A673 (cell line): ENCODE measurements around the gene UBE2D2. TPM values are rescaled to one million over a fixed set of nuclear protein-coding genes. Genes with fewer than 3 reads are reported as not detected.

Experiments used
- BruUV-seq: library from RNA; stranded (reverse); fragments of 400-500 nt; replicated peaks from 2 replicates; lab custom pipeline; 2021; lab: Mats Ljungman, UMichigan
- CTCF ChIA-PET: fragments of 300-600 bp; sonication (Branson Sonifier 250); formaldehyde crosslinking; loops from one replicate; lab custom pipeline; 2022; ENCODE audit warnings: antibody characterized with exemption; lab: Charles Lee
- POLR2A ChIA-PET: fragments of 300-600 bp; sonication (Branson Sonifier 250); formaldehyde crosslinking; loops from one replicate; lab custom pipeline; 2022; ENCODE audit warnings: antibody characterized with exemption; ENCODE audit not compliant: low non-redundant PET; lab: Charles Lee
- DNase-seq: peaks from one replicate; pipeline ENCODE4 v3.0.0-alpha.2; 2015; ENCODE audit warnings: low spot score
- H3K27ac ChIP-seq: fragments of 200-600 bp; sonication (generic); 2 replicates; pipeline ENCODE4 v1.5.1; 2016; ENCODE audit warnings: mixed run types, low read depth, mild to moderate bottlenecking, mixed read lengths, antibody characterized with exemption, low read length; ENCODE audit not compliant: poor library complexity, severe bottlenecking
- H3K27me3 ChIP-seq: fragments of 200-600 bp; sonication (generic); replicated peaks from 2 replicates; pipeline ENCODE4 v1.6.1; 2017; ENCODE audit warnings: mixed run types, low read depth, mild to moderate bottlenecking, mixed read lengths, antibody characterized with exemption, low read length; ENCODE audit not compliant: insufficient read depth, poor library complexity
- H3K36me3 ChIP-seq: fragments of 200-600 bp; sonication (generic); 2 replicates; pipeline ENCODE4 v1.6.1; 2016; ENCODE audit warnings: mixed run types, mild to moderate bottlenecking, mixed read lengths, antibody characterized with exemption, low read length; ENCODE audit not compliant: insufficient read depth, poor library complexity, severe bottlenecking
- H3K4me1 ChIP-seq: fragments of 200-600 bp; sonication (generic); 2 replicates; pipeline ENCODE4 v1.6.1; 2017; ENCODE audit warnings: mixed run types, mild to moderate bottlenecking, mixed read lengths, antibody characterized with exemption, low read length; ENCODE audit not compliant: insufficient read depth, poor library complexity, severe bottlenecking
- H3K4me3 ChIP-seq: fragments of 200-600 bp; sonication (generic); 2 replicates; pipeline ENCODE4 v1.5.1; 2016; ENCODE audit warnings: low read depth, mixed run types, mild to moderate bottlenecking, mixed read lengths, low read length; ENCODE audit not compliant: poor library complexity, severe bottlenecking
- H3K9me3 ChIP-seq: fragments of 200-600 bp; sonication (generic); 2 replicates; pipeline ENCODE4 v1.6.1; 2016; ENCODE audit warnings: mixed run types, low read depth, mild to moderate bottlenecking, mixed read lengths, antibody characterized with exemption, low read length; ENCODE audit not compliant: poor library complexity, severe bottlenecking
- EZH2 ChIP-seq: fragments of 200-600 bp; sonication (generic); IDR thresholded peaks from 2 replicates; pipeline ENCODE4 v1.6.1; 2017; ENCODE audit warnings: borderline replicate concordance, low read depth, mild to moderate bottlenecking, mixed read lengths, antibody characterized with exemption, low read length; ENCODE audit not compliant: poor library complexity, severe bottlenecking
- intact Hi-C: fragments of 100-400 bp; cut with micrococcal nuclease; formaldehyde crosslinking; loops from one replicate; pipeline ENCODE4 v1.10.0; 2022; ENCODE audit not compliant: unreplicated experiment
- total RNA-seq: library from RNA; stranded (reverse); gene quantifications from 2 replicates; pipeline ENCODE4 v1.2.3, GENCODE V29; 2021
- TF ChIP-seq, protein P1 (sequence below): fragments of 300-800, 200-600 bp; sonication (generic); conservative IDR thresholded peaks from 2 replicates; pipeline ENCODE4 v1.5.1; 2017; ENCODE audit warnings: low read depth, mild to moderate bottlenecking, antibody characterized with exemption, low read length, moderate library complexity, mixed read lengths

UBE2D2 gene
- total RNA-seq, 1 experiment from 2014 or later = 186 TPM

DNA sequence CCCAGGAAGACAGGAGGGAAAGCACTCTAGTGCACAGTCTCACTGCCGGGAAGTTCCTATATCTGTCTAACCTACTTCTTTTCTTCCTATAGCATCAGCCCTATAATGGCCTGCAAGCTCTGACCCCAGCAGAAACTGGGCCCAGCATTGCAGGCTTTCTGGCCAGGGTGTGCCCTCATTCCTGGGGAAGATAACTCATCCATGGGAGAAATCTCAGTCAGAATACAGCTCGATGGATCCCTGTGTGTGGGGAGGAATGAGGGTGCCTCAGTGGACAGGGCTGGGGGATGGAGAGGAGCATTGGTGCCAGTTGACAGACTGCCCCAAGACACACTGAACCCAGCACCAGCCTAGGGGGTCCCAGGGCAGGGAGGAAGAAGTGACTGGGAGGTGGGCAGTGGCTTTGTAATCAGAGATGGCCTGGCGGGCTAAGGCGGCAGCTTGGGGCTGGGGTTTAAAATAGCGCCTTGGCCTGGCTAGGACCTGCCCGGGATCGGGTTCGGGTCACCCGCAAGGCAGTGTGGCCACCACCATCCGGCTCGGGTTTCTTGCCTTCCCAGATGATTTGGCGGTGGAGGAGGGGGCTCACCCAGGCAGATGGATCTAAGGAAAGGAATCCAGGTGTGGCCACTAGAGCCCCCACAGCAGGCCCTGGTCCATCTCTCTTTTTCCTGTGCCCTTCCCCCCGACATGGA, 79.4 kb downstream of the UBE2D2 start:
- H3K27ac ChIP-seq = no peak overlapping the region

GRCh38 chr5:139641116-139642080, 80.3 kb downstream of the UBE2D2 start:
- POLR2A ChIA-PET = no interaction called here
- H3K27ac ChIP-seq = no peak overlapping the region

More for the DNA sequence above, 79.4 kb downstream of the UBE2D2 start:
- H3K36me3 ChIP-seq = no peaks in the 10 kb centered on the region
- TF ChIP-seq, protein P1, sequence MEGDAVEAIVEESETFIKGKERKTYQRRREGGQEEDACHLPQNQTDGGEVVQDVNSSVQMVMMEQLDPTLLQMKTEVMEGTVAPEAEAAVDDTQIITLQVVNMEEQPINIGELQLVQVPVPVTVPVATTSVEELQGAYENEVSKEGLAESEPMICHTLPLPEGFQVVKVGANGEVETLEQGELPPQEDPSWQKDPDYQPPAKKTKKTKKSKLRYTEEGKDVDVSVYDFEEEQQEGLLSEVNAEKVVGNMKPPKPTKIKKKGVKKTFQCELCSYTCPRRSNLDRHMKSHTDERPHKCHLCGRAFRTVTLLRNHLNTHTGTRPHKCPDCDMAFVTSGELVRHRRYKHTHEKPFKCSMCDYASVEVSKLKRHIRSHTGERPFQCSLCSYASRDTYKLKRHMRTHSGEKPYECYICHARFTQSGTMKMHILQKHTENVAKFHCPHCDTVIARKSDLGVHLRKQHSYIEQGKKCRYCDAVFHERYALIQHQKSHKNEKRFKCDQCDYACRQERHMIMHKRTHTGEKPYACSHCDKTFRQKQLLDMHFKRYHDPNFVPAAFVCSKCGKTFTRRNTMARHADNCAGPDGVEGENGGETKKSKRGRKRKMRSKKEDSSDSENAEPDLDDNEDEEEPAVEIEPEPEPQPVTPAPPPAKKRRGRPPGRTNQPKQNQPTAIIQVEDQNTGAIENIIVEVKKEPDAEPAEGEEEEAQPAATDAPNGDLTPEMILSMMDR = no peak
- no peak for TF ChIP-seq EZH2
- H3K9me3 ChIP-seq = no peaks in the 10 kb centered on the region
- DNase-seq = no peak
- ChIA-PET POLR2A (no interaction called here), CTCF (no interaction called here)
- peaks cover 43% of the 10 kb centered on the region for H3K4me1 ChIP-seq
- intact Hi-C loops = no loop called here
- H3K4me3 ChIP-seq = no peak overlapping the region
- H3K27me3 ChIP-seq = no peaks in the 10 kb centered on the region
- BruUV-seq = no TSS peak

GRCh38 chr5:139642213-139642612, 81.1 kb downstream of the UBE2D2 start:
- POLR2A ChIA-PET = no interaction called here
- CTCF ChIA-PET = no interaction called here
- Histone ChIP-seq H3K36me3 (no peaks in the 10 kb centered on the region), H3K4me3 (no peak overlapping the region), H3K4me1 (peaks cover 28% of the 10 kb centered on the region), H3K9me3 (no peaks in the 10 kb centered on the region), H3K27me3 (no peaks in the 10 kb centered on the region), H3K27ac (no peak overlapping the region)
- TF ChIP-seq EZH2 = no peak
- TF ChIP-seq, protein P1 = no peak
- no peak for DNase-seq
- intact Hi-C loops = no loop called here
- no TSS peak for BruUV-seq

More at GRCh38 chr5:139641116-139642080, 80.3 kb downstream of the UBE2D2 start:
- BruUV-seq = no TSS peak
- CTCF ChIA-PET = no interaction called here
- peaks cover 36% of the 10 kb centered on the region for H3K4me1 ChIP-seq
- H3K9me3 ChIP-seq = no peaks in the 10 kb centered on the region
- no peaks in the 10 kb centered on the region for H3K36me3 ChIP-seq
- no peaks in the 10 kb centered on the region for H3K27me3 ChIP-seq
- intact Hi-C loops = no loop called here
- H3K4me3 ChIP-seq = no peak overlapping the region
- no peak for DNase-seq
- TF ChIP-seq EZH2 = no peak
- TF ChIP-seq, protein P1 = no peak
